Adrenal gland (tissue), 12 donors: Measurements from ENCODE around the gene PEF1. TPM values are rescaled to one million over a fixed set of nuclear protein-coding genes. Genes with fewer than 3 reads are reported as not detected.
A peak's percentile ranks its signal among the peaks of the same experiment; 100 is the strongest.

ENCODE experiments used
- DNase-seq, 7 donors: peaks; one replicate each; pipeline ENCODE4 v3.0.0-alpha.2; 2019 to 2020
- H3K27ac ChIP-seq, 5 donors: fragments of 200-600 bp; sonication (generic) in 4 of 5; 1 replicate in 3 of 5; 2 replicates in 2 of 5; pipeline versions ENCODE4 v1.5.1 to v1.8.0; 2016 to 2020; ENCODE audit warnings: mild to moderate bottlenecking in 1 of 5
- H3K27me3 ChIP-seq: fragments of 200-600 bp; 2 replicates; pipeline ENCODE4 v1.8.0; 2021
- H3K36me3 ChIP-seq, 2 donors: fragments of 200-600 bp; replicated peaks in 1 of 2; 1 replicate in 1 of 2; 2 replicates in 1 of 2; pipeline versions ENCODE4 v1.5.1 to v1.8.0; 2018 to 2022
- H3K4me1 ChIP-seq, 2 donors: fragments of 200-600 bp; replicated peaks in 1 of 2; 1 replicate in 1 of 2; 2 replicates in 1 of 2; pipeline versions ENCODE4 v1.5.1 to v1.8.0; 2018 to 2021
- H3K4me3 ChIP-seq, 4 donors: fragments of 200-600 bp; sonication (generic) in 3 of 4; one replicate each; pipeline ENCODE4 v1.5.1; 2016 to 2018
- H3K9me3 ChIP-seq, 3 donors: fragments of 200-600 bp; sonication (generic) in 1 of 3; replicated peaks in 1 of 3; 1 replicate in 2 of 3; 2 replicates in 1 of 3; pipeline versions ENCODE4 v1.5.1 to v1.8.0; 2016 to 2021
- POLR2A ChIP-seq, 2 donors: fragments of 450-650 bp; IDR thresholded peaks; one replicate each; pipeline ENCODE4 v1.6.1; 2017; ENCODE audit warnings: antibody characterized with exemption in 2 of 2, mild to moderate bottlenecking in 2 of 2, moderate library complexity in 1 of 2
- WGBS, 4 donors: extraction: QIAGEN DNeasy Blood & Tissue Kit in 2 of 4; methylation state at CpG; one replicate each; pipeline versions ENCODE4 v1.1.5 to v1.1.7; 2013 to 2017; 5-methylcytosine and 5-hydroxymethylcytosine counted together
- intact Hi-C, 2 donors: fragments of 100-400 bp; cut with DNase I; formaldehyde crosslinking; loops; one replicate each; pipeline versions ENCODE4 v1.14.1 to v1.15.0; 2022 to 2023
- polyA plus RNA-seq, 3 donors: library from polyadenylated mRNA; stranded (reverse); fragments of 200-250 nt in 2 of 3; fragments of 350-450 nt in 1 of 3; fragmentation: Illumina TruSeq in 1 of 3; extraction: RNeasy Lipid Tissue Mini Kit (QIAGEN cat#74804) in 1 of 3; gene quantifications; one replicate each; pipeline ENCODE4 v1.2.3, GENCODE V29; 2013 to 2014
- total RNA-seq, 9 donors: library from RNA; depleted of rRNA in 4 of 9; stranded (reverse); fragments of >200 nt in 4 of 9; fragments of 120-200 nt in 1 of 9; fragmentation: NEBNext Ultra II Directional in 1 of 9; extraction: Animal tissue kit (Norgen Biotek cat#: 25700) in 1 of 9; gene quantifications; one replicate each; pipeline versions ENCODE4 v1.1.0 to v1.2.4, GENCODE V29; 2013 to 2023
- TF ChIP-seq, protein P1 (sequence below), 6 experiments: fragments of 450-650 bp in 4 of 6; fragments of 200-600 bp in 2 of 6; sonication (generic) in 1 of 6; IDR thresholded peaks; 1 replicate in 5 of 6; 2 replicates in 1 of 6; pipeline versions ENCODE4 v1.5.1 to v1.8.0; 2016 to 2021; ENCODE audit warnings: antibody characterized with exemption in 6 of 6, mild to moderate bottlenecking in 2 of 6, moderate library complexity in 1 of 6
- donor health status: healthy with polysubstance abuse.
- donor health status: Bipolar disorder and iron deficiency.
- donor health status: DM: yes; HTN: yes; CAD: no.
- donor health status: DM: no; HTN: no; CAD: no.
- donor health status: DM: no; HTN: no; CAD: no.
- donor health status: DM: yes; HTN: yes; CAD: no.

The PEF1 gene
- total and polyA plus RNA-seq, 12 donors = 58.2 to 132 (median 86.2) TPM

DNA sequence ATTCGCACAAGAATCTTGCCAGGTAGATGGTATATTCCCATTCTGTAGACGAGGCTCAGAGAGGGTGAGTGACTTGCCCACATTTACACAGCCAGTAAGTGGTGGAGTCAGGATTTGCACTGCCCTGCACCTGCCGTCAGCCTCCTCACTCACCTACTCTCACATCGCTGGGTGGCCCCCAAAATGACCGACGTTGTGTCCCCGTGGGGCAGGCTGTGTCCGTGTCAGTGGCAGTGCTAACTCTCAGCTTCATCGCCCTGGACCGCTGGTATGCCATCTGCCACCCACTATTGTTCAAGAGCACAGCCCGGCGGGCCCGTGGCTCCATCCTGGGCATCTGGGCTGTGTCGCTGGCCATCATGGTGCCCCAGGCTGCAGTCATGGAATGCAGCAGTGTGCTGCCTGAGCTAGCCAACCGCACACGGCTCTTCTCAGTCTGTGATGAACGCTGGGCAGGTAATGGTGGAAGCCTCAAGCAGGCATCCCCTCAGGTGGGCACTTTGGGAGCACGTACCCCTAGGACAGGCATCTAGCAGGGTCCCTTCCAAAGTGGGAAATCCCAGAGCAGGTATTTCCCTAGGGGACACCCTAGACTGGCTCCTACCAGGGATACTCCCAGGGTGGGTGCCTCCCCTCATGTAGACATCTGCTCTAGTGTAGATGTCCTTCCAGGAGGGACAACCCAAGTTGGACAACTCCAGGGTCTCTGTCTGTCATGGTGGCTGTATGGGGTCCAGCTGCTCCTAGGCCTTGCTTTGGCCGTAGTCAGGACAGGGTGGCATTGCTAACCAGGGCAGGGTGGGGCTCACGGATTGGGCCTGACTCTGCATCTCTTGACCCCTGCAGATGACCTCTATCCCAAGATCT lies 23.8 kb downstream of the PEF1 start:
- 86 to 95% (median 91%) methylated on average over 6 to 20 of the region's 20 CpGs for WGBS, 4 donors

DNA sequence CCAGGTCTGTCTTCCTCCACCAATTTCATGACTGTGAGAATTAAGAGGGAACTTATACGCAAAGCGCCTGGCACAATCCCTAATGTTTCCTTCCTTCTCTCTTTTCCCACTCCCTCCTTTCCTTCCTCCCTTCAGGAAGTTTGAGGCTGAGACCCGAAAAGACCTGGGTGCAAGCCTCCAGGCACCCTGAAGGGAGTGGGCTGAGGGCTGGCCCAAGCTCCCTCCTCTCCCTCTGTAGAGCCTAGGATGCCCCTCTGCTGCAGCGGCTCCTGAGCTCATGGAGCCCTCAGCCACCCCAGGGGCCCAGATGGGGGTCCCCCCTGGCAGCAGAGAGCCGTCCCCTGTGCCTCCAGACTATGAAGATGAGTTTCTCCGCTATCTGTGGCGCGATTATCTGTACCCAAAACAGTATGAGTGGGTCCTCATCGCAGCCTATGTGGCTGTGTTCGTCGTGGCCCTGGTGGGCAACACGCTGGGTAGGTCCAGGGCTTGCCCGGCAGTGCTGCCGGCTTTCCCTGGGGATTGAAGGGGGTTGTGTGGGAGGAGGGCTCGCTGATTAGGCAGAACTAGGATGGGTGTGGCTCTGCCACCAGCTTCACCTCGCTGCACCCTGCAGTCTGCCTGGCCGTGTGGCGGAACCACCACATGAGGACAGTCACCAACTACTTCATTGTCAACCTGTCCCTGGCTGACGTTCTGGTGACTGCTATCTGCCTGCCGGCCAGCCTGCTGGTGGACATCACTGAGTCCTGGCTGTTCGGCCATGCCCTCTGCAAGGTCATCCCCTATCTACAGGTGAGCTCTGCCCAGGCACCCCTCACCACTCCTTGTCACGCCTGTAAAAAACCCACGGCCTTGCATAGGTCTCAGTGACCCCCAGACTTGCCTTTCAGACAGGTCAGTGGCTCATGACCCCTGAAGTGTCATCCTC lies 25.5 kb downstream of the PEF1 start:
- peak in 2 of 7 donors; percentile 12 to 73 for DNase-seq
- intact Hi-C loops = no loop called here
- H3K4me3 ChIP-seq = no peak overlapping the region
- TF ChIP-seq, protein P1, sequence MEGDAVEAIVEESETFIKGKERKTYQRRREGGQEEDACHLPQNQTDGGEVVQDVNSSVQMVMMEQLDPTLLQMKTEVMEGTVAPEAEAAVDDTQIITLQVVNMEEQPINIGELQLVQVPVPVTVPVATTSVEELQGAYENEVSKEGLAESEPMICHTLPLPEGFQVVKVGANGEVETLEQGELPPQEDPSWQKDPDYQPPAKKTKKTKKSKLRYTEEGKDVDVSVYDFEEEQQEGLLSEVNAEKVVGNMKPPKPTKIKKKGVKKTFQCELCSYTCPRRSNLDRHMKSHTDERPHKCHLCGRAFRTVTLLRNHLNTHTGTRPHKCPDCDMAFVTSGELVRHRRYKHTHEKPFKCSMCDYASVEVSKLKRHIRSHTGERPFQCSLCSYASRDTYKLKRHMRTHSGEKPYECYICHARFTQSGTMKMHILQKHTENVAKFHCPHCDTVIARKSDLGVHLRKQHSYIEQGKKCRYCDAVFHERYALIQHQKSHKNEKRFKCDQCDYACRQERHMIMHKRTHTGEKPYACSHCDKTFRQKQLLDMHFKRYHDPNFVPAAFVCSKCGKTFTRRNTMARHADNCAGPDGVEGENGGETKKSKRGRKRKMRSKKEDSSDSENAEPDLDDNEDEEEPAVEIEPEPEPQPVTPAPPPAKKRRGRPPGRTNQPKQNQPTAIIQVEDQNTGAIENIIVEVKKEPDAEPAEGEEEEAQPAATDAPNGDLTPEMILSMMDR (IDR thresholded peaks at IDR 0.05) = no peak
- TF ChIP-seq POLR2A (IDR thresholded peaks at IDR 0.05) = no peak
- no peaks in the 10 kb centered on the region for H3K9me3 ChIP-seq
- H3K4me1 ChIP-seq = peaks cover 8 to 13% of the 10 kb centered on the region in 2 donors
- 79 to 89% (median 81%) methylated on average over 9 to 23 of the region's 23 CpGs for WGBS, 4 donors
- H3K36me3 ChIP-seq = no peaks in the 10 kb centered on the region
- peaks cover 8% of the 10 kb centered on the region for H3K27me3 ChIP-seq
- H3K27ac ChIP-seq = no peak overlapping the region

More for the DNA sequence above, 23.8 kb downstream of the PEF1 start:
- no peaks in the 10 kb centered on the region for H3K36me3 ChIP-seq
- peaks cover 9 to 19% of the 10 kb centered on the region in 2 donors for H3K4me1 ChIP-seq
- peaks cover 8% of the 10 kb centered on the region for H3K27me3 ChIP-seq
- DNase-seq = peak in 2 of 7 donors; percentile 12 to 13
- no peaks in the 10 kb centered on the region for H3K9me3 ChIP-seq
- no peak overlapping the region for H3K4me3 ChIP-seq
- TF ChIP-seq, protein P1 (IDR thresholded peaks at IDR 0.05) = no peak
- TF ChIP-seq POLR2A (IDR thresholded peaks at IDR 0.05) = no peak
- H3K27ac ChIP-seq = no peak overlapping the region
- intact Hi-C loops = no loop called here

DNA sequence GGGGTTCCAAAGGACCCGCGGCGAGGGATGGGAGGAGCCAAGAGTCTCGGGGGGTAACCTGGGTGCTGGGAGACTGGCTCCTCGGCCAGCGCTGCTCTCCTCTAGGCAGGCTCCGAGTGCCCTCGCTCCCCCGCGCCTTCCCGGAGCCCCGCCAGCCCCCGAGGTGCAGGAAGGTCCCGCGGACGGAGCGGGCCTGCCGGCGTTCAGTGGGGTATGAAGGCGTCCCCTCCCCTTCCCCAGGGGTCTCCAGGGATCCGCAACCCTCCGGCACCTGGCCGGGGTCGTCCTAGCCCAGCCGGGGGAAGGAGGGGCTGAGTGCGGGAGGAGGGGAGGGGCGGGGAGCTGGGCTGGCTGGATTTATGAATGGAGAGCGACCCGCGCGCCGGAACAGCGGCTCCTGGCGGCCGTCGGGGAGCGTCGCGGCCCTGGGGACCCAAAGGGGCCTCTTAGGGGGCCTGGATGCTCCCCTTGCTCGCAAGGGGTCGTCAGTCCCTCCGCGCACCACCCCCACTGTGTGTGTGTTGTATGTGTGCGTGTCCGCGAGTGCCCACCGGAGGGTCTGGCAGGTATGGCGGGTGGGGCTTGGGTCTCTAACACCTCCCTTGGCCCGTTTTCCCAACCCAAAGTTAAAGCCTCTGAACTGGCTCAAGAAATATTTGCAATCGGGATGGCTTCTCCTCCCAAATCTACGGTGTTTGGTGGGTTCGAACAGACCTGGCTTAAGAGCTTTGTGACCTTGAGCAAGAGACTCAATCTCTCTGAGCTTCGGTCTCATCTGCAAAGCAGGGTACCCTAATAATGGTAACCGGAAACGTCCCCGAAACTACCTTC lies 26.5 kb downstream of the PEF1 start:
- Histone ChIP-seq H3K27ac (no peak overlapping the region), H3K4me3 (peak overlapping the region in 2 of 4 donors; percentile 20 to 55), H3K27me3 (peaks cover 8% of the 10 kb centered on the region), H3K4me1 (peaks cover 8 to 13% of the 10 kb centered on the region in 2 donors), H3K36me3 (no peaks in the 10 kb centered on the region), H3K9me3 (no peaks in the 10 kb centered on the region)
- TF ChIP-seq POLR2A (IDR thresholded peaks at IDR 0.05) = no peak
- TF ChIP-seq, protein P1 (IDR thresholded peaks at IDR 0.05) = peak; percentile 38 to 76 (median 64)
- intact Hi-C loops = no loop called here
- WGBS, 4 donors = 12 to 53% (median 13%) methylated on average over 11 to 52 of the region's 56 CpGs
- DNase-seq = peak in 4 of 7 donors; percentile 15 to 50 (median 41)
